AG08395 (cell line): ENCODE data around the gene KCNMB2.

Experiments used
- DNase-seq: peaks from one replicate; pipeline ENCODE4 v3.0.0; 2012; ENCODE audit warnings: mixed read lengths, low spot score

KCNMB2 gene

GRCh38 chr3:178754852-178755510 lies 218.7 kb downstream of the KCNMB2 start:
- no peak for DNase-seq

GRCh38 chr3:178761024-178761423 lies 224.8 kb downstream of the KCNMB2 start:
- no peak for DNase-seq

GRCh38 chr3:178761461-178761860 lies 225.2 kb downstream of the KCNMB2 start:
- DNase-seq: no peak

- DNase-seq: no peak
These were observed 226.1 kb downstream of the KCNMB2 start for GRCh38 chr3:178762385-178762784.

- no peak for DNase-seq
These were observed 229.2 kb downstream of the KCNMB2 start for GRCh38 chr3:178765472-178765871.

- no peak for DNase-seq
These were observed 231.3 kb downstream of the KCNMB2 start for GRCh38 chr3:178767581-178767980.

GRCh38 chr3:178768072-178768864 lies 232.0 kb downstream of the KCNMB2 start:
- DNase-seq: no peak

- DNase-seq: no peak
These were observed 235.3 kb downstream of the KCNMB2 start for GRCh38 chr3:178771511-178771910.

GRCh38 chr3:178772746-178773145 lies 236.5 kb downstream of the KCNMB2 start:
- DNase-seq: no peak

- DNase-seq: no peak
These were observed 237.1 kb downstream of the KCNMB2 start for GRCh38 chr3:178773358-178773757.

GRCh38 chr3:178777718-178778411 lies 241.6 kb downstream of the KCNMB2 start:
- DNase-seq: peak; percentile 78

GRCh38 chr3:178778589-178778988 lies 242.4 kb downstream of the KCNMB2 start:
- DNase-seq: no peak

GRCh38 chr3:178785961-178786360 lies 249.7 kb downstream of the KCNMB2 start:
- DNase-seq: peak; percentile 4

GRCh38 chr3:178787960-178788359 lies 251.7 kb downstream of the KCNMB2 start:
- no peak for DNase-seq

GRCh38 chr3:178794711-178795110 lies 258.5 kb downstream of the KCNMB2 start:
- no peak for DNase-seq

GRCh38 chr3:178795349-178795748 lies 259.1 kb downstream of the KCNMB2 start:
- DNase-seq: no peak

GRCh38 chr3:178802259-178802658 lies 266.0 kb downstream of the KCNMB2 start:
- no peak for DNase-seq

- peak; percentile 7 for DNase-seq
These were observed 266.9 kb downstream of the KCNMB2 start for GRCh38 chr3:178802993-178803693.

- DNase-seq: no peak
These were observed 268.4 kb downstream of the KCNMB2 start for GRCh38 chr3:178804606-178805005.

GRCh38 chr3:178805741-178806140 lies 269.5 kb downstream of the KCNMB2 start:
- no peak for DNase-seq

- no peak for DNase-seq
These were observed 270.4 kb downstream of the KCNMB2 start for GRCh38 chr3:178806651-178807050.

- DNase-seq: no peak
These were observed 271.5 kb downstream of the KCNMB2 start for GRCh38 chr3:178807694-178808093.
